GM12801 (cell line): Measurements from ENCODE around the gene BMERB1.
"Not testable (repeated sequence)": the region's sequence is repeated elsewhere in the genome, so short reads cannot be mapped to it uniquely, and the experiment has no call there.

Source experiments
- CTCF ChIP-seq: IDR thresholded peaks from one replicate; pipeline ENCODE4 v1.5.1; 2011; ENCODE audit warnings: control low read depth; ENCODE audit not compliant: insufficient read length; ENCODE audit errors: extremely low read depth

Gene BMERB1

GRCh38 chr16:15434425-15435215 is at the start of gene BMERB1:
Gene BMERB1 (plus strand): TSS chr16:15434588. CDS start chr16:15434654, 66 bp downstream.
- no peak for TF ChIP-seq CTCF

GRCh38 chr16:15395631-15396508 is 38.5 kb upstream of the BMERB1 start, which contains the start of gene MPV17L:
Gene MPV17L (plus strand): TSS chr16:15395754. CDS start chr16:15395898, 144 bp downstream.
- not testable (repeated sequence) for TF ChIP-seq CTCF

- no peak for TF ChIP-seq CTCF
Measured at GRCh38 chr16:15396948-15397594, 37.3 kb upstream of the BMERB1 start.

GRCh38 chr16:15398618-15399316 is 35.6 kb upstream of the BMERB1 start:
- TF ChIP-seq CTCF: no peak

- no peak for TF ChIP-seq CTCF
Measured at GRCh38 chr16:15399317-15399716, 35.1 kb upstream of the BMERB1 start.

GRCh38 chr16:15401972-15402371 is 32.4 kb upstream of the BMERB1 start:
- no peak for TF ChIP-seq CTCF
